ENCODE measurements around the gene IMP4.

IMP4 gene

GRCh38 chr2:130391058-130391871 lies 48.6 kb downstream of the IMP4 start:
- POLR2A ChIA-PET, result interaction anchor here (1.8 kb wide), 1 partner anchor 18 kb away, joined by 6 read pairs; no protein-coding TSS in a partner anchor
- peak overlapping the region; percentile 72 for H3K4me3 ChIP-seq (ENCODE audit: low read depth, low read length)
- TF ChIP-seq, protein P1, sequence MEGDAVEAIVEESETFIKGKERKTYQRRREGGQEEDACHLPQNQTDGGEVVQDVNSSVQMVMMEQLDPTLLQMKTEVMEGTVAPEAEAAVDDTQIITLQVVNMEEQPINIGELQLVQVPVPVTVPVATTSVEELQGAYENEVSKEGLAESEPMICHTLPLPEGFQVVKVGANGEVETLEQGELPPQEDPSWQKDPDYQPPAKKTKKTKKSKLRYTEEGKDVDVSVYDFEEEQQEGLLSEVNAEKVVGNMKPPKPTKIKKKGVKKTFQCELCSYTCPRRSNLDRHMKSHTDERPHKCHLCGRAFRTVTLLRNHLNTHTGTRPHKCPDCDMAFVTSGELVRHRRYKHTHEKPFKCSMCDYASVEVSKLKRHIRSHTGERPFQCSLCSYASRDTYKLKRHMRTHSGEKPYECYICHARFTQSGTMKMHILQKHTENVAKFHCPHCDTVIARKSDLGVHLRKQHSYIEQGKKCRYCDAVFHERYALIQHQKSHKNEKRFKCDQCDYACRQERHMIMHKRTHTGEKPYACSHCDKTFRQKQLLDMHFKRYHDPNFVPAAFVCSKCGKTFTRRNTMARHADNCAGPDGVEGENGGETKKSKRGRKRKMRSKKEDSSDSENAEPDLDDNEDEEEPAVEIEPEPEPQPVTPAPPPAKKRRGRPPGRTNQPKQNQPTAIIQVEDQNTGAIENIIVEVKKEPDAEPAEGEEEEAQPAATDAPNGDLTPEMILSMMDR (IDR thresholded peaks at IDR 0.05; ENCODE audit: insufficient read depth, low read length, missing control alignments), result peak; percentile 0
- DNase-seq (ENCODE audit: low read depth, low spot score), result no peak
- CTCF ChIA-PET, result interaction anchor here (1.0 to 6.9 kb wide), 3 partner anchors 8 to 18 kb away, joined by 3 to 37 read pairs (median 30); no protein-coding TSS in a partner anchor

- H3K4me3 ChIP-seq (ENCODE audit: low read depth, low read length), result peak overlapping the region; percentile 72
- POLR2A ChIA-PET, result no interaction called here
- CTCF ChIA-PET, result interaction anchor here (6.9 kb wide), 1 partner anchor 19 kb away, joined by 37 read pairs; no protein-coding TSS in a partner anchor
- TF ChIP-seq, protein P1 (IDR thresholded peaks at IDR 0.05; ENCODE audit: insufficient read depth, low read length, missing control alignments), result peak; percentile 18
- DNase-seq (ENCODE audit: low read depth, low spot score), result no peak
Measured at GRCh38 chr2:130391872-130392670, 49.4 kb downstream of the IMP4 start.

GRCh38 chr2:130393318-130393910 lies 50.7 kb downstream of the IMP4 start:
- DNase-seq (ENCODE audit: low read depth, low spot score), result no peak
- ChIA-PET CTCF (interaction anchor here (6.9 kb wide), 1 partner anchor 20 kb away, joined by 37 read pairs; no protein-coding TSS in a partner anchor), POLR2A (interaction anchor here (0.7 kb wide), 1 partner anchor 9 kb away, joined by 3 read pairs; no protein-coding TSS in a partner anchor)
- H3K4me3 ChIP-seq (ENCODE audit: low read depth, low read length), result no peak overlapping the region
- TF ChIP-seq, protein P1 (IDR thresholded peaks at IDR 0.05; ENCODE audit: insufficient read depth, low read length, missing control alignments), result no peak
